ENCODE results near the gene TSSK2.

The TSSK2 gene

DNA sequence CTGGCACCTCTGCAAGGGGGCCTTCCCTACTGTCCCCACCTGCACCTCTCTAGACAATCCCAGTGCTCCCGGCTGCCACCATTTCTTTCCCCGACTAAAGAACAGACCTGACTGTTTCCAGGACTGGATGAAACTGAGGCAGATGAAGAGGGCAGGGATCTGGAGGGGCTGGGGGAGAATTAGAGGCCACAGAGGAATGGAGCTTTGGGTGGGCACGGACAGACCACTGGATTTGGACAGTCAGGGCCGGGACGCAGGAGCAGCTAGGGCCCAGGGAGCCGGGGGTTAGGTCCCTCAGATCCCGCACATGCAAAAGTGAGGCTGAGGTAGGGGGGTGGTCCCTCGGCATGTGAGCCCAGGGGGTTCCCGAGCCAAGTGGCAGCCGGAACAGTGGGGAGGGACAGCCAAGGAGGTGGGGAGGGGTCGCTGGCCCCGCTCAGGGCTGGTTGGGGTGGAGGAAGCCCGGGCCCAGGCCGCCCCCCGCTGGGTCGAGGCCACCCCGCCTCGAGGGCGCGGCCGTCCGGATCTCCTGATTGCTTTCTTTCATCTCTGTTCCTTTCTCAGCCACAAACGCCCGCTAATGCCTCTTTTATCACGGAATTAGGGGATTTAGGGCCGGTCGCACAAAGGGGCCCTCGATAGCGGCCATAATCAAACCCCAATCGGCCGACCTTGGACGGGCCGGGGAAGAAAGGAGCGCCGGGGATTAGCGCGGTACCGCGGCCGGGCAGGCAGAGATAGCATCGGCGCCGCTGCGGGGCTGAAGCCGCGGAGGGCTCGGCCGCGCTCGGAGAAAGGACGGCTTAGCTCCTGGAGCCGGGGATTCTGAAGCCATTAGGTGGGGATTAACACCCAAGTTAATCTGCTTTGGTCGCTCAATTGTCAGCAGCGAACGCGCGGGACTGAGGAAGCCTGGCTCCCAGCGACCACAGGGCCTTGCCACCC is 38.2 kb downstream of the TSSK2 start:
- TF ChIP-seq CTCF (IDR thresholded peaks at IDR 0.05; ENCODE audit: insufficient read depth, low read depth, low read length, missing control alignments) = no peak
- DNase-seq (ENCODE audit: low read depth) = no peak
- peak overlapping the region; percentile 27 for H3K4me3 ChIP-seq (ENCODE audit: low read length)

DNA sequence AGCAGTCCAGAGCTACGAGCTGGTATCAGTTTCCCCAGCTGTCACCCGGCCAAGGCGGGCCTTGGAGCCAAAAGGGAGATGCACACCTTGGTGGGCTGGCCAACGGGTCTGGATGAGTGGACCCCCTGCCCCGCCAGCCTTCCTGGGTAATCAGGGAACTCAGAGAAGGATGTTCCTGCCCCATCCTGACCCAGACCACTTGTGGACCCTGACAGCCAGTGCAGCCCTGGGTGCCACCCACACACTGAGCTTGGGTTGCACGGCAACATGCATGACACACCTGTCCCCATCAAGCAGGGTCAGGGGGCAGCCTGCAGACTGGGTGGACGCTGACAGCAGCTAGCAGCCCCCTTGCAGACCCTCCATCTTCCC is 38.8 kb downstream of the TSSK2 start:
- no peak for TF ChIP-seq CTCF (IDR thresholded peaks at IDR 0.05; ENCODE audit: insufficient read depth, low read depth, low read length, missing control alignments)
- no peak for DNase-seq (ENCODE audit: low read depth)
- no peak overlapping the region for H3K4me3 ChIP-seq (ENCODE audit: low read length)

- DNase-seq (ENCODE audit: low read depth) = no peak
- TF ChIP-seq CTCF (IDR thresholded peaks at IDR 0.05; ENCODE audit: insufficient read depth, low read depth, low read length, missing control alignments) = no peak
- H3K4me3 ChIP-seq (ENCODE audit: low read length) = peak overlapping the region; percentile 93
Observed at GRCh38 chr22:19172213-19173046, 41.3 kb downstream of the TSSK2 start.

DNA sequence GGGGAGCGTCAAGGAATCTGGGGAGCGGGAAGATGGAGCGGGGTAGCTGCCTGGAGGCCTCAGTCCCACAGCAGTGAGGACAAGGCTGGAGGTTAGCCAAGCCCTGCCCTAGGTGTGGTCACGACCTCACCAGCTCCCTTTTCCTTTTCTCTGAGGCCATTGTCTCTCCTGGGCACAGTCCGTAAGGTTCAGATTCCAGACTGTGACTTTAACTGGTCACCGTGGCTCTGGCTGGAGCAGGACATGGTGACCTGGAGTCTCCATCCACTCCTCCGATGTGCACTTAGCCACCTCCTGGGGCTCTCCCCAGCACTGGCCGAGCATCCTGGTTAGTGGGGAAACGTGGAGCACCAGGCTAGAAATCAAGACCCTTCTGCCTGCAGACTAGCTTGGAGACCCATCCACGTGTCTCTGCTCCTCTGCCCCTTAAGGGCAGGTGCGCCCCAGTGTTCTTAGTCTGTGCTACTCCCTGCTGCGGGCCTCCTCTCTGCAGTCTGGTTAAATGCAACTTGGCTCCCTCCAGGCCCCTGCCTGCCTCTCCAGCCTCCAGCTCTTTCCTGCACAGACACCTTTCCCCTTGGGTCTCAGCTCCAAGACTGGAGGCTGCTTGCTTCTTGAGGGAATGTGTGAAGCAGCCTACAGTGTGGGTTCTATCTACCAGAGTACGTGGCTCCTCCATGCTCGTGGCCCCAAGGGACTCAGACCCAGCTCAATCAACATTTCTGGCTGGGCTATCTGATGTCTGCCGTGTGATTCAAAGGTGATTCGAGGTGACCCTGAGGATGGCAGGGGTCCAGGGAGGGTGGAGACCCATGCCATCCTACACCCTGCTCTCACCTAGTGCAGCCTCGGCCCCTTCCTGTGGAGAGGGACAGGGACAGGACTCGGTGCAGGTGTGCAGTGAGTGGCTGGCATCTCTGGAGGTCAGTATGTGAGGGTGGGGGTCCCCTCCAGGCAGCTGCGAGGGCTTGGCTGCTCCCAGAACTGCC is 42.2 kb downstream of the TSSK2 start:
- DNase-seq (ENCODE audit: low read depth) = no peak
- H3K4me3 ChIP-seq (ENCODE audit: low read length) = peak overlapping the region; percentile 93
- no peak for TF ChIP-seq CTCF (IDR thresholded peaks at IDR 0.05; ENCODE audit: insufficient read depth, low read depth, low read length, missing control alignments)

GRCh38 chr22:19174106-19175025 is 43.3 kb downstream of the TSSK2 start:
- no peak for TF ChIP-seq CTCF (IDR thresholded peaks at IDR 0.05; ENCODE audit: insufficient read depth, low read depth, low read length, missing control alignments)
- DNase-seq (ENCODE audit: low read depth) = peak; percentile 53
- H3K4me3 ChIP-seq (ENCODE audit: low read length) = no peak overlapping the region
